Motor neuron (in vitro differentiated cells): ENCODE data around the gene ZC3H6. TPM values are rescaled to one million over a fixed set of nuclear protein-coding genes. Genes with fewer than 3 reads are reported as not detected.
A peak's percentile ranks its signal among the peaks of the same experiment; 100 is the strongest.

Experiments used
- ATAC-seq, 8 experiments: fragments of 200-7000 bp; cut with Tn5 transposase; replicated peaks in 6 of 8; 2 replicates each; pipeline ENCODE4 v1.8.0; 2021; ENCODE audit warnings: mild to moderate bottlenecking in 8 of 8, moderate library complexity in 8 of 8
- H3K27ac ChIP-seq, 2 donors: fragments of 250-450 bp; sonication (Bioruptor Pico); 2 replicates each; pipeline ENCODE4 v1.9.0; 2021; ENCODE audit warnings: antibody characterized with exemption in 2 of 2, mild to moderate bottlenecking in 2 of 2, moderate library complexity in 1 of 2
- H3K4me1 ChIP-seq, 2 donors: fragments of 250-450 bp; sonication (Bioruptor Pico); replicated peaks in 1 of 2; 2 replicates each; pipeline ENCODE4 v1.6.1; 2021; ENCODE audit warnings: antibody characterized with exemption in 2 of 2, mild to moderate bottlenecking in 2 of 2, moderate library complexity in 1 of 2
- H3K4me3 ChIP-seq, 5 donors: fragments of 250-450 bp; sonication (Bioruptor Pico); 2 replicates each; pipeline ENCODE4 v1.9.0; 2021; ENCODE audit warnings: antibody characterized with exemption in 5 of 5, mild to moderate bottlenecking in 5 of 5, moderate library complexity in 4 of 5
- WGBS, 10 experiments: fragments of 450-650 bp; shearing (Covaris generic); methylation state at CpG; one replicate each; pipeline ENCODE4 v1.0.0; 2022; 5-methylcytosine and 5-hydroxymethylcytosine counted together
- in situ Hi-C, 9 experiments: fragments of 400-800 bp; cut with MboI; loops; one replicate each; pipeline ENCODE4 v1.15.0; 2021; ENCODE audit warnings: low sequenced_read_pairs in 9 of 9, low pct_unique_long_range_greater_than_20kb in 2 of 9; ENCODE audit not compliant: unreplicated experiment in 9 of 9
- total RNA-seq, 8 experiments: library from RNA; unstranded; fragments of 300-600 nt; gene quantifications; 2 replicates each; pipeline versions ENCODE4 v1.2.3 to v1.2.4, GENCODE V29; 2022

Gene ZC3H6
- total RNA-seq, 8 experiments from 2014 or later: 3.8 to 21.2 (median 12.4) TPM

GRCh38 chr2:112290088-112290487 is 14.7 kb downstream of the ZC3H6 start:
- in situ Hi-C loops: no loop called here
- no peak overlapping the region for H3K27ac ChIP-seq
- H3K4me3 ChIP-seq: no peak overlapping the region
- ATAC-seq: no peak
- H3K4me1 ChIP-seq: peaks cover 0 to 6% of the 10 kb centered on the region in 2 donors
- 48 to 86% (median 73%) methylated on average over 1 to 3 of the region's 3 CpGs; no CpG with 5 or more reads in 1 of the 10 experiments for WGBS, 10 experiments

GRCh38 chr2:112290648-112291047 is 15.3 kb downstream of the ZC3H6 start:
- no peak for ATAC-seq
- WGBS, 10 experiments: 10 to 100% (median 53%) methylated on average over 1 of the region's 1 CpG; no CpG with 5 or more reads in 1 of the 10 experiments
- Histone ChIP-seq H3K4me3 (no peak overlapping the region), H3K27ac (no peak overlapping the region), H3K4me1 (peaks cover 0 to 6% of the 10 kb centered on the region in 2 donors)
- in situ Hi-C loops: no loop called here

DNA sequence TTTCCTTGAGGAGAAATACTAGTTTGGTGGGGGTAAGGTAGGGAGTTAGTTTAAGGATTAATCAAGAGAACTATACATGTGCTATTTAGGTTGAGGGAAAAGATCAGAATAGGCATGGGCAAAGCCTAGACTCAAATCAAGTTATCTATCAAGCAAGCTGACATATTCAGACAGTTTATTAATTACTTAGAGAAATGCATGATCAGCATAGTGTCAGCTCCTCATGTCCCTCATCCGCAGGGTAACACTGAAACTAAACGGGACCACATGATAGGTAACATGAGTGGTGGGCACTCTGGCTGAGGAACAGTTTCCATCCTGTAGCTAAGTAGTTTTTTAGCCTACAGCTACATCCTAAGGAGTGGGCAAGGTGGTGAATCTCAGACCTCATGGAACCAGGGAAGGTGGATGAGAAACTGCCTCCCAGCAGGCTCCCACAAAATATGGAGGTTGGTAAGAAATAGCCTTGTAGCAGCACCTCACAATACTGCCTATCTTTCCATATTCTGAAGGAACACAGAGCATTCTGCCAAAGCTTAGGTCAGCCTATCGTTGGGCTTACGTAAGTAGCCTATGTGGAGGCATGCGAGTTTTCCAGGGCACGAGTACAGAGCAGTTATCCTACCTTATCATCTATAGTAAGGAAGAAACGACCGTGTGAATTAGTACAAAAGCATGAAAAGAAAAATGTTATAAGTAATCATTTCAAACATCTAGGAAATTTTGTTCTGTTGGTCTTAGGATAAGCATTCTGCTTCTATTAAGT is 18.4 kb downstream of the ZC3H6 start:
- H3K4me3 ChIP-seq: no peak overlapping the region
- H3K4me1 ChIP-seq: peaks cover 0 to 6% of the 10 kb centered on the region in 2 donors
- no peak for ATAC-seq
- H3K27ac ChIP-seq: no peak overlapping the region
- WGBS, 10 experiments: 50 to 100% (median 88%) methylated on average over 2 to 8 of the region's 8 CpGs
- in situ Hi-C loops: no loop called here

GRCh38 chr2:112295407-112296078 is 20.1 kb downstream of the ZC3H6 start:
- no peak overlapping the region for H3K27ac ChIP-seq
- in situ Hi-C loops: no loop called here
- ATAC-seq: peak in 3 of 8 experiments; percentile 21 to 95 (median 69)
- 3 to 100% (median 76%) methylated on average over 2 to 5 of the region's 5 CpGs for whole genome bisulfite sequencing, 10 experiments
- peaks cover 0 to 3% of the 10 kb centered on the region in 2 donors for H3K4me1 ChIP-seq
- H3K4me3 ChIP-seq: no peak overlapping the region

- 27 to 100% (median 69%) methylated on average over 1 to 2 of the region's 2 CpGs; no CpG with 5 or more reads in 2 of the 10 experiments for WGBS, 10 experiments
- Histone ChIP-seq H3K4me1 (peaks cover 0 to 3% of the 10 kb centered on the region in 2 donors), H3K27ac (no peak overlapping the region), H3K4me3 (no peak overlapping the region)
- no peak for ATAC-seq
- in situ Hi-C loops: no loop called here
Measured at GRCh38 chr2:112296407-112296806, 21.0 kb downstream of the ZC3H6 start.

GRCh38 chr2:112301171-112301584 is 25.8 kb downstream of the ZC3H6 start:
- in situ Hi-C loops: no loop called here
- H3K4me3 ChIP-seq: no peak overlapping the region
- H3K4me1 ChIP-seq: no peaks in the 10 kb centered on the region
- no peak for ATAC-seq
- H3K27ac ChIP-seq: no peak overlapping the region

- Histone ChIP-seq H3K27ac (no peak overlapping the region), H3K4me3 (no peak overlapping the region), H3K4me1 (no peaks in the 10 kb centered on the region)
- in situ Hi-C loops: no loop called here
- ATAC-seq: no peak
Measured at GRCh38 chr2:112301973-112302372, 26.6 kb downstream of the ZC3H6 start.

DNA sequence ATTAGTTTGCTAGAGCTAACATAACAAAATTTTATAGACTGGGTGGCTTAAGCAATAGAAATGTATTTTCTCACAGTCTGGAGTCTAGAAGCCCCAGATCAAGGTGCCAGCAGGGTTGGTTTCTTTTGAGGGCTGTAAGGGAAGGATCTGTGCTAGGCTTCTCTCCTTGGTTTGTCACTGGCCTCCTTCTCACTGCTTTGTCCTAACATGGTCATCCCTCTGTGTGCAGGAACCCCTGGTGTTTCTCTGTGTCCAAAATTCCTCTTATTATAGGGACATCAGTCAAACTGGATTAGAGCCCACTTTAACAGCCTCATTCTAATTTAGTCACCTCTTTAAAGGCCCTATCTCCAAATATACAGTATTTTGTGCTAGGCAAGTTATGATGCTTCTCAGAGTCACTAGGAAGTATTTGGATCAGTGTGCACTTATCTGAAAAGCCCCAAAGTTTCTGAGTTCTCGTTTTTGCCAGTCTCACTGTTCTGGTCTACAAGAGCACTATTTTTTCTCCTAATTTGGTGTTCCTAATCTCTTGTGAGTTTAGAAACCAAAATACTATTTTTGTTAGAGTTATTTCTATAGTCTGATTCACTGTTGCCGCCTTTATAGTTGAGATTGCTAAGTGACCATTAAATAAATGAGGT is 29.0 kb downstream of the ZC3H6 start:
- Histone ChIP-seq H3K27ac (no peak overlapping the region), H3K4me3 (no peak overlapping the region), H3K4me1 (no peaks in the 10 kb centered on the region)
- in situ Hi-C loops: no loop called here
- 60 to 100% (median 94%) methylated on average over 1 to 2 of the region's 2 CpGs for WGBS, 10 experiments
- ATAC-seq: no peak

DNA sequence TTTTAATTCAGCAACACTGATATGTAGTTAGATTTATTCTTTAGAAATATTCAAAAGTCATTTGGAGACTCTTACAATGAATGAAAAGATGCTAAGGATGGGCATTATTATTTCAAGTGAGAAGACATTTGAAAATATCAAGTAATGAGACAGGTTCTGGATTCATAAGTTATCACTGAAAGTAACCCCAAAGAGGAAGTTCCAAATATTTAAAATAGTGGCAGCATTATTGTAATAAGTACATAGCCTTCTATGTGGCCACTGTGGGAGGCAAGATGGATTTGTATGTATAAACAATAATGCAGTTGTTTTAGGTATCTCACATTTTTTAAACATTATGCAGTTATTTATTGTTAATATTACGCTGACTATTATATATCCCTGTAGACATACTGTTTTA is 29.7 kb downstream of the ZC3H6 start:
- 67 to 100% (median 100%) methylated on average over 1 of the region's 1 CpG; no CpG with 5 or more reads in 1 of the 10 experiments for WGBS, 10 experiments
- in situ Hi-C loops: no loop called here
- no peak overlapping the region for H3K4me3 ChIP-seq
- no peak for ATAC-seq
- H3K4me1 ChIP-seq: no peaks in the 10 kb centered on the region
- H3K27ac ChIP-seq: no peak overlapping the region

DNA sequence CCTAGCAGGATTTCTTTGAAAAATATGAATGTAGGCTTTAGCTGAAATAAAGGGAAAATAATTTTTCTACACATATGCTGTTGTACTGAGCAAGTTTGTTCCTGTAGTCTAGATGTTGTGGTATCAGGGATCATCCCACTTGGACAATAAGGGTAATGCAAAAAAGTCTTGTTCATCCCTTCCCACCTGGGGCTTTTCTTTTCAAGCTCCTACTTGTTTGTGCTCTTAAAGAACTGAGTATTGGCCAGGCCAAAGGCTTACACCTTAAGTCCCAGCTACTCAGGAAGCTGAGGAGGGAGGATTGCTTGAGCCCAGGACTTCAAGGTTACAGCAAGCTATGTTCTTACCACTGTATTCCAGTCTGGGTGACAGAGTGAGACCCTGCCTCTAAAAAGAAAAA is 35.5 kb downstream of the ZC3H6 start:
- Histone ChIP-seq H3K4me3 (no peak overlapping the region), H3K4me1 (no peaks in the 10 kb centered on the region), H3K27ac (no peak overlapping the region)
- ATAC-seq: no peak
- in situ Hi-C loops: no loop called here

DNA sequence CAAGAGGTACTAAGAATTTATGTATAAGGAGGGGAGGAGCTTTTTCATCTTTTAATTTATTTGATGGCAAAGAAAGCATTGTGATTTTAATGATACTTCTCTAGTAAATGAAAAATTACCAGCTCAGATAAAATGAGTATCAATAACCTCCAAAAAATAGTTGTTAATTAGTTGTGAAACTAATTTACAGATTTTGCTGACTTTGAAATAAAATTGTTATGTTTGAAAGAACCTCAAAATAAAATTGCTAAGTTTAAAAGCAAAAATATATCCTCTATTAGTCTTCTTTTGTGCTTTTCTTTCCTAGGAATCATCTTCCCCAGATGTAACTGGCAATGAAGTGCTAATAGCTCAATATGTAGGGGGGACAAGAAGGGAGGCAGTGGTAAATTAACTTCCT is 36.5 kb downstream of the ZC3H6 start:
- H3K4me3 ChIP-seq: no peak overlapping the region
- H3K4me1 ChIP-seq: no peaks in the 10 kb centered on the region
- in situ Hi-C loops: no loop called here
- no peak for ATAC-seq
- no peak overlapping the region for H3K27ac ChIP-seq

DNA sequence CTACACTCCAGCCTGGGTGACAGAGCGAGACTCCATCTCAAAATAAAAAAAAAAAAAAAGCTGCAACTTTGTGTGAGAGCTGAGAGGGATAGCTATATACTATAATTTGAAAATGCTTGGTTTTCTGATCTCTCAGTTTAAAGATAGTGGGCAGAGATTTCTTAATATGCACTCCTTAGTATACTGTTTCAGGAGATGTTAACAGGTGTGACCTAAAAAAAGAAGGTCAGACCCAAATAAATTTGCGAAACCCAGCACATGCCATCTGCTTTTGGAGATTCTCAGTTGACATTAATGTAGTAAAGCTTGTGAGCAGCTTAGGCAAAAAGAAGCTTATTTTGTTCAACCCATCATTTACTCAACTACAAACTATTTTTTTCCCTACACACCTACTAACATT is 37.4 kb downstream of the ZC3H6 start:
- no peak for ATAC-seq
- in situ Hi-C loops: no loop called here
- WGBS, 10 experiments: 92 to 100% (median 100%) methylated on average over 1 to 2 of the region's 2 CpGs; no CpG with 5 or more reads in 3 of the 10 experiments
- H3K27ac ChIP-seq: no peak overlapping the region
- no peaks in the 10 kb centered on the region for H3K4me1 ChIP-seq
- H3K4me3 ChIP-seq: no peak overlapping the region

- in situ Hi-C loops: no loop called here
- no peak overlapping the region for H3K27ac ChIP-seq
Measured at GRCh38 chr2:112314856-112315255, 39.5 kb downstream of the ZC3H6 start.

More at GRCh38 chr2:112314856-112315255, 39.5 kb downstream of the ZC3H6 start:
- 0 to 86% (median 58%) methylated on average over 1 of the region's 1 CpG; no CpG with 5 or more reads in 1 of the 10 experiments for WGBS, 10 experiments
- Histone ChIP-seq H3K4me1 (no peaks in the 10 kb centered on the region), H3K4me3 (no peak overlapping the region)
- no peak for ATAC-seq
